GM12878 (cell line): ENCODE data around the gene PHACTR3. TPM values are rescaled to one million over a fixed set of nuclear protein-coding genes. Genes with fewer than 3 reads are reported as not detected.

ENCODE experiments used
- CTCF ChIP-seq, 3 experiments: IDR thresholded peaks in 2 of 3; conservative IDR thresholded peaks in 1 of 3; 2 replicates each; pipeline ENCODE4 v1.5.1; 2011; ENCODE audit warnings: low read depth in 3 of 3, low read length in 3 of 3, mild to moderate bottlenecking in 3 of 3, control low read depth in 2 of 3, moderate library complexity in 2 of 3, inconsistent platforms in 1 of 3, mixed read lengths in 1 of 3; ENCODE audit not compliant: control insufficient read depth in 2 of 3, insufficient read depth in 1 of 3; ENCODE audit errors: extremely low read depth in 1 of 3
- HDGF ChIP-seq: fragments of 450-650 bp; IDR thresholded peaks from 2 replicates; pipeline ENCODE4 v1.6.1; 2016; ENCODE audit warnings: antibody characterized with exemption
- POLR2AphosphoS2 ChIP-seq: IDR thresholded peaks from 2 replicates; pipeline ENCODE4 v1.6.1; 2011; ENCODE audit warnings: low read depth, mild to moderate bottlenecking, low read length, improper control_type of control experiment, moderate library complexity
- RELB ChIP-seq: fragments of 450-650 bp; IDR thresholded peaks from 2 replicates; pipeline ENCODE4 v1.6.1; 2017; ENCODE audit warnings: low read depth, mild to moderate bottlenecking, moderate library complexity
- SIN3A ChIP-seq: IDR thresholded peaks from 2 replicates; pipeline ENCODE4 v1.6.1; 2012; ENCODE audit warnings: low read depth, low read length, improper control_type of control experiment
- SIX5 ChIP-seq: IDR thresholded peaks from 2 replicates; pipeline ENCODE4 v1.6.1; 2011; ENCODE audit warnings: mild to moderate bottlenecking, low read depth, low read length, moderate library complexity; ENCODE audit not compliant: severe bottlenecking
- SKIL ChIP-seq: fragments of 450-650 bp; IDR thresholded peaks from 2 replicates; pipeline ENCODE4 v1.6.1; 2017; ENCODE audit warnings: mild to moderate bottlenecking, low read depth, inconsistent platforms; ENCODE audit not compliant: poor library complexity, severe bottlenecking
- SUZ12 ChIP-seq: fragments of 200-600 bp; sonication (generic); IDR thresholded peaks from one replicate; pipeline ENCODE4 v1.6.1; 2018; ENCODE audit warnings: antibody characterized with exemption, mild to moderate bottlenecking; ENCODE audit not compliant: unreplicated experiment
- TBL1XR1 ChIP-seq: IDR thresholded peaks from 2 replicates; pipeline ENCODE4 v1.6.1; 2012; ENCODE audit warnings: low read depth, low read length, improper control_type of control experiment
- USF2 ChIP-seq: IDR thresholded peaks from 2 replicates; pipeline ENCODE4 v1.6.1; 2011; ENCODE audit warnings: low read depth, low read length, improper control_type of control experiment, borderline replicate concordance
- ZBED1 ChIP-seq: IDR thresholded peaks from 2 replicates; pipeline ENCODE4 v1.6.1; 2016; ENCODE audit warnings: borderline replicate concordance
- polyA plus RNA-seq, 11 experiments: library from polyadenylated mRNA; depleted of rRNA in 4 of 11; unstranded in 6 of 11; stranded (reverse) in 5 of 11; fragments of >200 nt; fragmentation: Nextera tagmentation in 4 of 11; fragmentation: Illumina TruSeq in 1 of 11; extraction: Ambion mirVana in 4 of 11; extraction: Trizol in 1 of 11; gene quantifications; 1 replicate in 1 of 11; 2 replicates in 10 of 11; pipeline versions ENCODE4 v1.2.1 to v1.2.3, GENCODE V29; 2011 to 2016; ENCODE audit warnings: inconsistent platforms in 2 of 11, missing spikeins in 2 of 11, low read depth in 1 of 11
- total RNA-seq, 4 experiments: library from RNA; depleted of rRNA in 3 of 4; stranded (reverse); fragments of >200 nt in 3 of 4; fragmentation: Illumina TruSeq in 1 of 4; extraction: Trizol in 1 of 4; gene quantifications; 2 replicates each; pipeline versions ENCODE4 v1.2.1 to v1.2.3, GENCODE V29; 2013 to 2021

Gene PHACTR3
- total and polyA plus RNA-seq, 10 of the 15 experiments (the other 5 are each of a cell fraction or from before 2014, with no cell fraction given): 0.17 to 2.7 (median 0.27) TPM; not detected in 1

DNA sequence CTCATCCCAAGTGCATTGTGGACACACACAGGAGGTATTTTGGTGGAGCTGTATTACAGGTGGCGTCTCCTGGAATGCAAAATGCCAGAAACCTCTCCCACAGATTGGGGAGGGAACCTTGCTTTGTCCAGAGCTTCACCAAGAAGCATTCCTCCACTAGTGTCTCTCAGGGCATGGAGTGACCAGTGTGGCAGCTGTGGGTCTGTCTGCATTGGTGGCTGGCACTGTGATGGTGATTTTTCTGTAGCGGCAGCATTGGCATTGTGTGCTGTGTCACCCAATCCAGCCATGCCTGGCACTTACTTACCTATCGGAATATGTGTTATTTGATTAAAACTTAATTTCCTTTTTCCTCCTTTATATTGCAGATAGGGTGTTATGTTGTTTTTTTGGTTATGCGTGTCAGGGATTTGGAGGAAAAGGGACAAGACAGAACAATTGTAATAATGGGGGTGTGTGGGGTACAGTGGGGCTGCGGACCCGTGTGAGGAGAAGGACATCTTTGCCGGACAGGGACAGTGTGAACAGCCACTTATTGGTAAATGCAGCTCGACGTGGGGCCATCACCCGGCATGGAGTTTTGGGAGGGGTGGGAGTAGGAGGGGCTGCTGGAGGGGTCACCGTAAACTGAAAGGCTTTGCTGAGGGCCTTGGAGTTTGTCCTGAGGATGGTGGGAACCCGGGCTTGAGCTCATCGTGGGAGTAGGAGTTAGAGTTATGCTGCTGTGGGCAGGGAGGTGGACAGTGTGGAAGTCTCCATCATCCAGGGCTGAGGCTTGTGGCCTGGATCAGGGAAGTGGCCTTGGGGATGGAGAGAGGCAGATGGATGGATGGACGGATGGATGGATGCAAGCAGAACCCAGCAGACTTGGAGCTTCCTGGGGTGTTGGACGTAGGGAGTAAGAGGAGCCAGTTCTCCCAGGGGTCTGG lies 224.0 kb downstream of the PHACTR3 start (continued):
- TF ChIP-seq SKIL (no peak), ZBED1 (no peak), TBL1XR1 (no peak), SIX5 (no peak), HDGF (no peak), POLR2AphosphoS2 (no peak), SIN3A (no peak), USF2 (no peak), CTCF (IDR thresholded peaks at IDR 0.05 in 2 of 3, conservative IDR thresholded peaks at IDR 0.05 in 1 of 3; ENCODE audit: control insufficient read depth in 2 of 3, extremely low read depth in 1 of 3, insufficient read depth in 1 of 3, low read depth in 3 of 3, low read length in 3 of 3) (no peak), RELB (no peak), SUZ12 (no peak)
